LoVo (cell line): ENCODE data around the gene NUP62.
"Not testable (repeated sequence)": the region's sequence is repeated elsewhere in the genome, so short reads cannot be mapped to it uniquely, and the experiment has no call there.

Experiments
- DNase-seq: peaks from one replicate; pipeline ENCODE4 v3.0.0-alpha.2; 2016; ENCODE audit warnings: low spot score

Gene NUP62

GRCh38 chr19:49951806-49952478 lies 22.6 kb upstream of the NUP62 start:
- no peak for DNase-seq

- no peak for DNase-seq
Observed at GRCh38 chr19:49950956-49951526, 21.7 kb upstream of the NUP62 start.

- no peak for DNase-seq
Observed at GRCh38 chr19:49950590-49950948, 21.3 kb upstream of the NUP62 start.

DNA sequence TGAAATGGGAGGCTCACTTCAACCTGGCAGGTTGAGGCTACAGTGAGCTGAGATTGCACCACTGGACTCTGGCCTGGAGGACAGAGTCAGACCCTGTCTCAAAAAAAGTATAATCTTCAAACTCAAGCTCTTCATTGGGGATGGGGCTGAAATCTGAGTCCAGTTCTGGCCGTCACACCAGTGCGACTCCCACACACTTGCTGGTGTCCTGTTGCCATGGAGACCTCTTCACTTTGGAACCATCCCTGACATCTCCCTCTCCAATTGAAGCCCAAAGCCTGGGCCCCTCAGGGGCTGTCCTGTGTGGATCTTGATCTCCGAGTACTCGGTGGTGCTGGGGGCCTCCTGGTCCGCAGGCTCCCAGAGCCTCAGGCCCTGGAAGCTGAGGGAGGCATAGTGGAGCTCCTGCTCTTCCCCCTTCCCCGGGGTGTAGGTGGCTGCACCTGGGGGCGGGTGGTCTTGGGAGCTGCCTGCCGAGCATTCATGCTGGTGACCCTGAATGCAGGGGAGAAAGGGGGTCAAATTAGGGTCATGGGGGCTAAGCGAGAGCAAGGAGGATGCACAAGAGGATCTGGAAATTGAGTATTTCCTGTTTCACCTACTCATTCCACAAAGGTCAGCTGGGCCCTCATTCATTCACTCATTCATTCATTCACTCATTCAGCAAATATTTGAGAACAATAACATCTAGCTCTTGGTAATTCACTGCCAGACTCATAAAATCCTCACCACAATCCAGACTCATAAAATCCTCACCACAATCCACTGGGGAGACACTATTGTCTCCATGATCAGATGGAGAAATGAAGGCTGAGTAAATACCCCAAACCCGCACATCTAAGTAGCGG lies 20.7 kb upstream of the NUP62 start:
- DNase-seq: no peak

GRCh38 chr19:49946415-49946814 lies 17.1 kb upstream of the NUP62 start:
- no peak for DNase-seq

GRCh38 chr19:49944567-49944966 lies 15.3 kb upstream of the NUP62 start:
- DNase-seq: not testable (repeated sequence)

DNA sequence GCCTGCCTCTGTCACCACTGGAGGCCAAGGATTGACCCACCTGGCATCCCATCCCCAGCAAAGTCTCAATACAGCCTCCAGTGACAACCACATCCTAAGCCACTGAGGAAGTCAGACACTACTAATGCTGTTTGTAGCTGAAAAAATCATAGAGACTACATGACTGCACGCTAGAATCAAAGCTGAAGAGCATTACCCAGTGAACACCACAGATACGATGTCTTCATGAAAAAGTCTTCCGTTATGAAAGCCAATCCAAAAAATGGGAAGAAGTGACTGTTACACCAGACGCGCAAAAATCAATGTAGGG lies 11.1 kb upstream of the NUP62 start:
- no peak for DNase-seq

- no peak for DNase-seq
Observed at GRCh38 chr19:49939721-49940481, 10.6 kb upstream of the NUP62 start.

- DNase-seq: no peak
Observed at GRCh38 chr19:49938662-49939061, 9.4 kb upstream of the NUP62 start.

GRCh38 chr19:49937750-49938381 lies 8.6 kb upstream of the NUP62 start:
- DNase-seq: peak; percentile 83

- no peak for DNase-seq
Observed at GRCh38 chr19:49936549-49936948, 7.2 kb upstream of the NUP62 start.

GRCh38 chr19:49933643-49934042 lies 4.3 kb upstream of the NUP62 start:
- DNase-seq: no peak

DNA sequence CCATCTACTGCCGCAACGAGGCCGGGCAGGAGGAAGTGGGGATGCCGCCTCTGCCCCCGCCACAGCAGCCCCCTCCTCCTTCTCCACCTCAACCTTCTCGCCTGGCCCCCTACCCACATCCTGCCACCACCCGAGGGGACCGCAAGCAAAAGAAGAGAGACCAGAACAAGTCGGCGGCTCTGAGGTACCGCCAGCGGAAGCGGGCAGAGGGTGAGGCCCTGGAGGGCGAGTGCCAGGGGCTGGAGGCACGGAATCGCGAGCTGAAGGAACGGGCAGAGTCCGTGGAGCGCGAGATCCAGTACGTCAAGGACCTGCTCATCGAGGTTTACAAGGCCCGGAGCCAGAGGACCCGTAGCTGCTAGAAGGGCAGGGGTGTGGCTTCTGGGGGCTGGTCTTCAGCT lies 3.4 kb upstream of the NUP62 start:
- DNase-seq: no peak

GRCh38 chr19:49932041-49932451 lies 2.7 kb upstream of the NUP62 start:
- no peak for DNase-seq

- no peak for DNase-seq
Observed at GRCh38 chr19:49931293-49932040, 2.2 kb upstream of the NUP62 start.

- no peak for DNase-seq
Observed at GRCh38 chr19:49930483-49931011, 1.2 kb upstream of the NUP62 start.

DNA sequence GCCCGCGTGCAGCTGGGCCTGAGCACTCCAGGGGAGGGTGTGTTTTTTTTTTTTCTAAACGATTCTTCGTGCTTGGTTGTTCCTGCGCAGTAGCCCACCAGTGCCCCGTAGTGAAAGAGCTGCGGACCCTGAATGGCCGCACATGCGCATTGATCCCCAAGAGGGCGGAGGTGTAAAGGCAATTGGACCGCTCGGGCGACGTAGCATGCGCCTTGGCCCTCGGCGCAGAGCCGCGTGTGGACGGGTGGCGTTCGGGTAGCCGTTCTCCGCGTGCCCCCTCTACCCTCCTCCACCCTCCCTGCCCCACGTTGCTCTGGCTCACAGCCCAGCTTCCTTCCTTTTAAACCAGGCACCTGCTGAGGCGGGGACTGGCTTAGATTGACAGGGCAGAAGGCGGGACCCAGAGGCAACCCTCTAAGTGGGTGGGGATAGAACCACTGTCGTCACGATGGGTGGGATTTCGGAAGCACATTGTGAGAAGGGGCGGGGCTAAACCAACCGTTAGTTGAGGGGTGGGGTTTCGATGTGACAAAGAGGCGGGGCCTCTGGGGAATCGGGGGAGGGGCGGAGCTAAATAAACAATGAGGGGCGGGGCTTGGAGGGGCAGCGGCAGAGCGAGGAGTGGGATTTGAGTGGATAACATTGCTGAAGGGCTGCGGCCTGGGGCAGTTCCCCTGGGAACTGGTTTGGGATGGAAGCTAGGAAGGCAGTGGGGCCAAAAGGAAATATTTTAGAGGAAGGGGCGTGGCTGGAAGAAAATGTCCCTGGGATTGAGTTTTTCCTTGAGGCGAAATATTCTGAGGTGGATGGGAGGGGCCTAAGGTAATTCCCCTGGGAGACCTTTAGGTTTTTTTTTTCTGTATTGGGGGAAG lies 543 bp upstream of the NUP62 start:
- peak; percentile 94 for DNase-seq

- no peak for DNase-seq
Observed at GRCh38 chr19:49927526-49928264, 1.6 kb downstream of the NUP62 start.

- no peak for DNase-seq
Observed at GRCh38 chr19:49926515-49926914, 2.8 kb downstream of the NUP62 start.

DNA sequence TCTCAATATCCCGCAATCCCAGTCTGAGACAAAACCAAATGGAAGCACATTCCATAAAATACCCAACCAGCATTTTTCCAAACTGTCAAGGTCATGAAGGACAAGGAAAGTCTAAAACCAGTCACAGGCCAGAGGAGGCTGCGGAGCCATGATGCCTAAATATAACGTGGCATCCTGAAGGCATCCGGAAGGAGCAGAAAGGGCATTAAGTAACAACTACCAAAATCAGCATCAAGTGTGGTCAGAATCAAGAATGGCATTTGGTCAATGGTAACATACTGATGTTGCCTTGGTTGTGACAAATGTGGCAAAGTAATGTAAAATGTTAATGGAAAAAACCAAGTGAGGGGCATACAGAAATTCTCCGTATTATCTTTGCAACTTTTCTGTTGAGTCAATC lies 3.8 kb downstream of the NUP62 start:
- DNase-seq: no peak
